Activated naive CD4-positive, alpha-beta T cell treated with anti-CD3 and anti-CD28 coated beads for 36 hours (primary cell): ENCODE measurements around the gene MYOZ2. TPM values are rescaled to one million over a fixed set of nuclear protein-coding genes. Genes with fewer than 3 reads are reported as not detected.
"Not testable (repeated sequence)": the region's sequence is repeated elsewhere in the genome, so short reads cannot be mapped to it uniquely, and the experiment has no call there.

Experiments used
- CTCF ChIA-PET: fragments of 350-600 bp; sonication (Branson Sonifier 250); formaldehyde crosslinking; loops from one replicate; lab custom pipeline; 2021; ENCODE audit warnings: antibody characterized with exemption; lab: Charles Lee
- DNase-seq: peaks from one replicate; pipeline ENCODE4 v3.0.0-alpha.2; 2020
- H3K27ac Mint-ChIP-seq: one replicate; pipeline ENCODE4 v1.8.0; 2021; ENCODE audit warnings: mild to moderate bottlenecking, mixed read lengths
- H3K27me3 Mint-ChIP-seq: one replicate; pipeline ENCODE4 v1.8.0; 2021; ENCODE audit warnings: low read depth, mixed read lengths
- H3K36me3 Mint-ChIP-seq: one replicate; pipeline ENCODE4 v1.8.0; 2021; ENCODE audit warnings: low read depth, mixed read lengths
- H3K4me1 Mint-ChIP-seq: one replicate; pipeline ENCODE4 v1.8.0; 2021; ENCODE audit warnings: low read depth, mixed read lengths
- H3K4me3 Mint-ChIP-seq: one replicate; pipeline ENCODE4 v1.8.0; 2021; ENCODE audit warnings: mild to moderate bottlenecking, moderate library complexity, mixed read lengths
- H3K9me3 Mint-ChIP-seq: one replicate; pipeline ENCODE4 v1.8.0; 2021; ENCODE audit warnings: mixed read lengths
- intact Hi-C: fragments of 100-400 bp; cut with micrococcal nuclease; formaldehyde crosslinking; loops from one replicate; pipeline ENCODE4 v1.15.1; 2023
- total RNA-seq, 2 experiments: library from RNA; stranded (reverse); gene quantifications; one replicate each; pipeline ENCODE4 v1.2.3, GENCODE V29; 2021

Gene MYOZ2
- total RNA-seq, 2 experiments from 2014 or later = not detected

- Mint-ChIP-seq H3K36me3 (no peaks in the 10 kb centered on the region), H3K27ac (no peak overlapping the region), H3K4me3 (no peak overlapping the region), H3K27me3 (no peaks in the 10 kb centered on the region), H3K4me1 (no peaks in the 10 kb centered on the region), H3K9me3 (no peaks in the 10 kb centered on the region)
- intact Hi-C loops = no loop called here
- CTCF ChIA-PET = no interaction called here
- no peak for DNase-seq
Observed at GRCh38 chr4:119131164-119131563, 4.5 kb upstream of the MYOZ2 start.

GRCh38 chr4:119132306-119132705, 3.3 kb upstream of the MYOZ2 start:
- peaks cover under 1% of the 10 kb centered on the region for H3K4me1 Mint-ChIP-seq
- intact Hi-C loops = no loop called here
- CTCF ChIA-PET = no interaction called here
- DNase-seq = no peak
- no peak overlapping the region for H3K4me3 Mint-ChIP-seq
- no peaks in the 10 kb centered on the region for H3K27me3 Mint-ChIP-seq
- no peaks in the 10 kb centered on the region for H3K36me3 Mint-ChIP-seq
- H3K27ac Mint-ChIP-seq = no peak overlapping the region
- no peaks in the 10 kb centered on the region for H3K9me3 Mint-ChIP-seq

GRCh38 chr4:119136546-119136945, 914 bp downstream of the MYOZ2 start:
- Mint-ChIP-seq H3K9me3 (no peaks in the 10 kb centered on the region), H3K4me3 (no peak overlapping the region), H3K4me1 (peaks cover 26% of the 10 kb centered on the region), H3K36me3 (no peaks in the 10 kb centered on the region), H3K27me3 (no peaks in the 10 kb centered on the region), H3K27ac (no peak overlapping the region)
- DNase-seq = no peak
- CTCF ChIA-PET = no interaction called here
- intact Hi-C loops = no loop called here

GRCh38 chr4:119138046-119138445, 2.4 kb downstream of the MYOZ2 start:
- Mint-ChIP-seq H3K4me1 (peaks cover 26% of the 10 kb centered on the region), H3K36me3 (no peaks in the 10 kb centered on the region), H3K27me3 (no peaks in the 10 kb centered on the region), H3K4me3 (no peak overlapping the region), H3K9me3 (peaks cover 2% of the 10 kb centered on the region), H3K27ac (no peak overlapping the region)
- intact Hi-C loops = no loop called here
- no peak for DNase-seq
- CTCF ChIA-PET = no interaction called here

GRCh38 chr4:119139311-119139710, 3.7 kb downstream of the MYOZ2 start:
- peaks cover 2% of the 10 kb centered on the region for H3K9me3 Mint-ChIP-seq
- H3K27me3 Mint-ChIP-seq = no peaks in the 10 kb centered on the region
- no peak overlapping the region for H3K27ac Mint-ChIP-seq
- no peak for DNase-seq
- intact Hi-C loops = no loop called here
- no peaks in the 10 kb centered on the region for H3K36me3 Mint-ChIP-seq
- CTCF ChIA-PET = interaction anchor here (0.9 to 1.1 kb wide), 2 partner anchors 18 to 159 kb away, joined by 3 read pairs; no protein-coding TSS in a partner anchor
- H3K4me1 Mint-ChIP-seq = peaks cover 26% of the 10 kb centered on the region
- H3K4me3 Mint-ChIP-seq = no peak overlapping the region

GRCh38 chr4:119139822-119140252, 4.2 kb downstream of the MYOZ2 start:
- Mint-ChIP-seq H3K27me3 (no peaks in the 10 kb centered on the region), H3K4me3 (no peak overlapping the region), H3K4me1 (peaks cover 26% of the 10 kb centered on the region), H3K27ac (peak overlapping the region; percentile 50), H3K36me3 (no peaks in the 10 kb centered on the region), H3K9me3 (peaks cover 2% of the 10 kb centered on the region)
- CTCF ChIA-PET = interaction anchor here (0.9 to 1.1 kb wide), 2 partner anchors 18 to 158 kb away, joined by 3 read pairs; no protein-coding TSS in a partner anchor
- no peak for DNase-seq
- intact Hi-C loops = loop anchor here (2.0 kb wide), 1 partner anchor 73 kb away; the partner anchor contains the start of gene USP53

GRCh38 chr4:119141283-119141682, 5.7 kb downstream of the MYOZ2 start:
- H3K27ac Mint-ChIP-seq, H3K9me3 Mint-ChIP-seq, DNase-seq, H3K27me3 Mint-ChIP-seq, H3K4me3 Mint-ChIP-seq, H3K36me3 Mint-ChIP-seq: not testable (repeated sequence)
- intact Hi-C loops = loop anchor here (2.0 kb wide), 1 partner anchor 72 kb away; the partner anchor contains the start of gene USP53
- H3K4me1 Mint-ChIP-seq = peaks cover 26% of the 10 kb centered on the region
- CTCF ChIA-PET = interaction anchor here (0.6 kb wide), 1 partner anchor 153 kb away, joined by 6 read pairs; no protein-coding TSS in a partner anchor

- Mint-ChIP-seq H3K27me3 (no peaks in the 10 kb centered on the region), H3K9me3 (peaks cover 2% of the 10 kb centered on the region), H3K4me3 (no peak overlapping the region), H3K36me3 (no peaks in the 10 kb centered on the region), H3K27ac (no peak overlapping the region), H3K4me1 (peaks cover 23% of the 10 kb centered on the region)
- no peak for DNase-seq
- intact Hi-C loops = no loop called here
- CTCF ChIA-PET = interaction anchor here (0.6 kb wide), 1 partner anchor 254 kb away, joined by 3 read pairs; the partner anchor contains the start of gene SYNPO2
Observed at GRCh38 chr4:119142833-119143232, 7.2 kb downstream of the MYOZ2 start.

- peaks cover 19% of the 10 kb centered on the region for H3K4me1 Mint-ChIP-seq
- H3K27me3 Mint-ChIP-seq, DNase-seq, H3K9me3 Mint-ChIP-seq, intact Hi-C loops, H3K27ac Mint-ChIP-seq, H3K36me3 Mint-ChIP-seq, H3K4me3 Mint-ChIP-seq: not testable (repeated sequence)
- CTCF ChIA-PET = interaction anchor here (0.6 kb wide), 1 partner anchor 255 kb away, joined by 3 read pairs; the partner anchor contains the start of gene SYNPO2
Observed at GRCh38 chr4:119143341-119143740, 7.7 kb downstream of the MYOZ2 start.

GRCh38 chr4:119149110-119149509, 13.5 kb downstream of the MYOZ2 start:
- H3K36me3 Mint-ChIP-seq = no peaks in the 10 kb centered on the region
- intact Hi-C loops = no loop called here
- DNase-seq = no peak
- no peaks in the 10 kb centered on the region for H3K27me3 Mint-ChIP-seq
- H3K4me3 Mint-ChIP-seq = no peak overlapping the region
- no peaks in the 10 kb centered on the region for H3K9me3 Mint-ChIP-seq
- no peak overlapping the region for H3K27ac Mint-ChIP-seq
- H3K4me1 Mint-ChIP-seq = no peaks in the 10 kb centered on the region
- CTCF ChIA-PET = interaction anchor here (0.7 kb wide), 1 partner anchor 56 kb away, joined by 4 read pairs; no protein-coding TSS in a partner anchor

GRCh38 chr4:119151161-119151560, 15.5 kb downstream of the MYOZ2 start:
- Mint-ChIP-seq H3K36me3 (no peaks in the 10 kb centered on the region), H3K27me3 (no peaks in the 10 kb centered on the region), H3K27ac (no peak overlapping the region), H3K4me1 (no peaks in the 10 kb centered on the region), H3K4me3 (no peak overlapping the region), H3K9me3 (no peaks in the 10 kb centered on the region)
- intact Hi-C loops = no loop called here
- DNase-seq = no peak
- CTCF ChIA-PET = no interaction called here

GRCh38 chr4:119152741-119153140, 17.1 kb downstream of the MYOZ2 start:
- no peaks in the 10 kb centered on the region for H3K27me3 Mint-ChIP-seq
- H3K27ac Mint-ChIP-seq = no peak overlapping the region
- DNase-seq = no peak
- CTCF ChIA-PET = interaction anchor here (0.7 kb wide), 1 partner anchor 109 kb away, joined by 3 read pairs; no protein-coding TSS in a partner anchor
- intact Hi-C loops = no loop called here
- no peaks in the 10 kb centered on the region for H3K9me3 Mint-ChIP-seq
- no peak overlapping the region for H3K4me3 Mint-ChIP-seq
- H3K36me3 Mint-ChIP-seq = no peaks in the 10 kb centered on the region
- H3K4me1 Mint-ChIP-seq = no peaks in the 10 kb centered on the region

GRCh38 chr4:119162174-119162573, 26.5 kb downstream of the MYOZ2 start:
- Mint-ChIP-seq H3K27me3 (no peaks in the 10 kb centered on the region), H3K27ac (no peak overlapping the region), H3K4me1 (no peaks in the 10 kb centered on the region), H3K4me3 (no peak overlapping the region), H3K36me3 (no peaks in the 10 kb centered on the region), H3K9me3 (no peaks in the 10 kb centered on the region)
- intact Hi-C loops = no loop called here
- no peak for DNase-seq
- CTCF ChIA-PET = no interaction called here
